Osteocyte (in vitro differentiated cells): ENCODE measurements around the gene MRPL55. TPM values are rescaled to one million over a fixed set of nuclear protein-coding genes. Genes with fewer than 3 reads are reported as not detected.

Experiments
- DNase-seq: peaks from one replicate; pipeline ENCODE4 v3.0.0; 2021; ENCODE audit warnings: mixed read lengths; ENCODE audit not compliant: unreplicated experiment; ENCODE audit errors: extremely low spot score
- H3K27ac Mint-ChIP-seq: one replicate; pipeline ENCODE4 v1.8.0; 2021; ENCODE audit warnings: mild to moderate bottlenecking, mixed read lengths; ENCODE audit not compliant: unreplicated experiment
- H3K27me3 Mint-ChIP-seq: one replicate; pipeline ENCODE4 v1.8.0; 2021; ENCODE audit warnings: mixed read lengths; ENCODE audit not compliant: unreplicated experiment
- H3K36me3 Mint-ChIP-seq: one replicate; pipeline ENCODE4 v1.8.0; 2021; ENCODE audit warnings: mixed read lengths; ENCODE audit not compliant: unreplicated experiment
- H3K4me1 Mint-ChIP-seq: one replicate; pipeline ENCODE4 v1.8.0; 2021; ENCODE audit warnings: mixed read lengths; ENCODE audit not compliant: unreplicated experiment
- H3K4me3 Mint-ChIP-seq: one replicate; pipeline ENCODE4 v1.8.0; 2021; ENCODE audit warnings: mild to moderate bottlenecking, moderate library complexity, mixed read lengths; ENCODE audit not compliant: unreplicated experiment
- H3K9me3 Mint-ChIP-seq: one replicate; pipeline ENCODE4 v1.8.0; 2021; ENCODE audit warnings: mixed read lengths; ENCODE audit not compliant: unreplicated experiment
- CTCF ChIP-seq: fragments of 200-600 bp; sonication (generic); IDR thresholded peaks from 2 replicates; pipeline ENCODE4 v1.5.0; 2021; ENCODE audit warnings: antibody characterized with exemption, mild to moderate bottlenecking, moderate library complexity
- total RNA-seq: library from RNA; stranded (reverse); gene quantifications from 2 replicates; pipeline ENCODE4 v1.2.1, GENCODE V29; 2021

Gene MRPL55
- total RNA-seq, 1 donor from 2014 or later = 46.1 TPM

GRCh38 chr1:228102791-228103620 is 6.1 kb downstream of the MRPL55 start, which contains the start of gene C1orf35:
Gene C1orf35, minus strand, starts transcription at chr1:228103325. Its CDS starts 98 bp downstream, at chr1:228103227.
- TF ChIP-seq CTCF = no peak
- Mint-ChIP-seq H3K9me3 (no peaks in the 10 kb centered on the region), H3K4me1 (peaks cover 21% of the 10 kb centered on the region), H3K36me3 (peaks cover 15% of the 10 kb centered on the region), H3K27me3 (no peaks in the 10 kb centered on the region), H3K4me3 (peak within 1 kb of the TSS; percentile 89), H3K27ac (peak within 1 kb of the TSS; percentile 88)
- peak; percentile 97 for DNase-seq

- H3K27me3 Mint-ChIP-seq = no peaks in the 10 kb centered on the region
- H3K36me3 Mint-ChIP-seq = peaks cover 22% of the 10 kb centered on the region
- H3K4me3 Mint-ChIP-seq = peak overlapping the region; percentile 70
- TF ChIP-seq CTCF = peak; percentile 40
- no peak overlapping the region for H3K27ac Mint-ChIP-seq
- DNase-seq = no peak
- H3K4me1 Mint-ChIP-seq = peaks cover 18% of the 10 kb centered on the region
- no peaks in the 10 kb centered on the region for H3K9me3 Mint-ChIP-seq
These were observed 6.9 kb downstream of the MRPL55 start for GRCh38 chr1:228101994-228102790.

- Mint-ChIP-seq H3K27ac (peak overlapping the region; percentile 41), H3K4me3 (peak overlapping the region; percentile 65), H3K36me3 (peaks cover 22% of the 10 kb centered on the region)
These were observed 7.5 kb downstream of the MRPL55 start for GRCh38 chr1:228101614-228101993.

GRCh38 chr1:228100822-228101613 is 8.1 kb downstream of the MRPL55 start:
- no peak for DNase-seq

More at GRCh38 chr1:228101614-228101993, 7.5 kb downstream of the MRPL55 start:
- Mint-ChIP-seq H3K4me1 (peaks cover 18% of the 10 kb centered on the region), H3K9me3 (no peaks in the 10 kb centered on the region), H3K27me3 (no peaks in the 10 kb centered on the region)
- no peak for TF ChIP-seq CTCF
- DNase-seq = no peak

More at GRCh38 chr1:228100822-228101613, 8.1 kb downstream of the MRPL55 start:
- peaks cover 20% of the 10 kb centered on the region for H3K36me3 Mint-ChIP-seq
- TF ChIP-seq CTCF = no peak
- H3K9me3 Mint-ChIP-seq = no peaks in the 10 kb centered on the region
- H3K27me3 Mint-ChIP-seq = no peaks in the 10 kb centered on the region
- peak overlapping the region; percentile 65 for H3K4me3 Mint-ChIP-seq
- H3K27ac Mint-ChIP-seq = peak overlapping the region; percentile 41
- H3K4me1 Mint-ChIP-seq = peaks cover 18% of the 10 kb centered on the region
